Gastroesophageal sphincter (tissue), 4 donors: ENCODE measurements around the gene SETX. TPM values are rescaled to one million over a fixed set of nuclear protein-coding genes. Genes with fewer than 3 reads are reported as not detected.

Experiments used
- ATAC-seq: fragments of 150-250 bp; one replicate; pipeline ENCODE4 v1.9.1; 2016; ENCODE audit warnings: mild to moderate bottlenecking, moderate library complexity
- H3K27ac ChIP-seq, 4 donors: fragments of 200-600 bp; sonication (generic) in 3 of 4; 1 replicate in 3 of 4; 2 replicates in 1 of 4; pipeline ENCODE4 v1.5.1; 2016 to 2019
- H3K27me3 ChIP-seq: fragments of 200-600 bp; sonication (generic); one replicate; pipeline ENCODE4 v1.5.1; 2019
- H3K36me3 ChIP-seq, 2 donors: fragments of 200-600 bp; sonication (generic); one replicate each; pipeline ENCODE4 v1.5.1; 2019; ENCODE audit warnings: control low read depth in 1 of 2
- H3K4me1 ChIP-seq, 3 donors: fragments of 200-600 bp; sonication (generic); 1 replicate in 2 of 3; 2 replicates in 1 of 3; pipeline ENCODE4 v1.5.1; 2016 to 2019; ENCODE audit warnings: control low read depth in 2 of 3
- H3K4me3 ChIP-seq, 2 donors: fragments of 200-600 bp; sonication (generic); one replicate each; pipeline ENCODE4 v1.5.1; 2019; ENCODE audit warnings: mild to moderate bottlenecking in 1 of 2, moderate library complexity in 1 of 2
- H3K9me3 ChIP-seq, 3 donors: fragments of 200-600 bp; sonication (generic); one replicate each; pipeline ENCODE4 v1.5.1; 2017 to 2019; ENCODE audit warnings: control low read depth in 2 of 3
- EP300 ChIP-seq: sonication (generic); formaldehyde crosslinking; IDR thresholded peaks from one replicate; pipeline ENCODE4 v1.6.1; 2017; ENCODE audit warnings: antibody characterized with exemption, mild to moderate bottlenecking
- POLR2A ChIP-seq, 2 donors: fragments of 450-650 bp; IDR thresholded peaks; one replicate each; pipeline ENCODE4 v1.6.1; 2017; ENCODE audit warnings: antibody characterized with exemption in 2 of 2, mild to moderate bottlenecking in 2 of 2, moderate library complexity in 1 of 2
- POLR2AphosphoS5 ChIP-seq: sonication (generic); formaldehyde crosslinking; IDR thresholded peaks from one replicate; pipeline ENCODE4 v1.6.1; 2017; ENCODE audit warnings: antibody characterized with exemption
- WGBS, 2 donors: methylation state at CpG; one replicate each; pipeline ENCODE4 v1.1.5; 2018; ENCODE audit warnings: low coverage in 1 of 2; 5-methylcytosine and 5-hydroxymethylcytosine counted together
- total RNA-seq, 4 donors: library from RNA; depleted of rRNA; stranded (reverse); fragments of >200 nt; gene quantifications; one replicate each; pipeline ENCODE4 v1.1.0, GENCODE V29; 2016
- TF ChIP-seq, protein P1 (sequence below), 4 experiments: fragments of 200-600 bp in 2 of 4; fragments of 450-650 bp in 2 of 4; sonication (generic) in 1 of 4; IDR thresholded peaks; one replicate each; pipeline ENCODE4 v1.5.1; 2017 to 2019; ENCODE audit warnings: antibody characterized with exemption in 4 of 4, mild to moderate bottlenecking in 2 of 4, moderate library complexity in 2 of 4

Gene SETX, protein sequence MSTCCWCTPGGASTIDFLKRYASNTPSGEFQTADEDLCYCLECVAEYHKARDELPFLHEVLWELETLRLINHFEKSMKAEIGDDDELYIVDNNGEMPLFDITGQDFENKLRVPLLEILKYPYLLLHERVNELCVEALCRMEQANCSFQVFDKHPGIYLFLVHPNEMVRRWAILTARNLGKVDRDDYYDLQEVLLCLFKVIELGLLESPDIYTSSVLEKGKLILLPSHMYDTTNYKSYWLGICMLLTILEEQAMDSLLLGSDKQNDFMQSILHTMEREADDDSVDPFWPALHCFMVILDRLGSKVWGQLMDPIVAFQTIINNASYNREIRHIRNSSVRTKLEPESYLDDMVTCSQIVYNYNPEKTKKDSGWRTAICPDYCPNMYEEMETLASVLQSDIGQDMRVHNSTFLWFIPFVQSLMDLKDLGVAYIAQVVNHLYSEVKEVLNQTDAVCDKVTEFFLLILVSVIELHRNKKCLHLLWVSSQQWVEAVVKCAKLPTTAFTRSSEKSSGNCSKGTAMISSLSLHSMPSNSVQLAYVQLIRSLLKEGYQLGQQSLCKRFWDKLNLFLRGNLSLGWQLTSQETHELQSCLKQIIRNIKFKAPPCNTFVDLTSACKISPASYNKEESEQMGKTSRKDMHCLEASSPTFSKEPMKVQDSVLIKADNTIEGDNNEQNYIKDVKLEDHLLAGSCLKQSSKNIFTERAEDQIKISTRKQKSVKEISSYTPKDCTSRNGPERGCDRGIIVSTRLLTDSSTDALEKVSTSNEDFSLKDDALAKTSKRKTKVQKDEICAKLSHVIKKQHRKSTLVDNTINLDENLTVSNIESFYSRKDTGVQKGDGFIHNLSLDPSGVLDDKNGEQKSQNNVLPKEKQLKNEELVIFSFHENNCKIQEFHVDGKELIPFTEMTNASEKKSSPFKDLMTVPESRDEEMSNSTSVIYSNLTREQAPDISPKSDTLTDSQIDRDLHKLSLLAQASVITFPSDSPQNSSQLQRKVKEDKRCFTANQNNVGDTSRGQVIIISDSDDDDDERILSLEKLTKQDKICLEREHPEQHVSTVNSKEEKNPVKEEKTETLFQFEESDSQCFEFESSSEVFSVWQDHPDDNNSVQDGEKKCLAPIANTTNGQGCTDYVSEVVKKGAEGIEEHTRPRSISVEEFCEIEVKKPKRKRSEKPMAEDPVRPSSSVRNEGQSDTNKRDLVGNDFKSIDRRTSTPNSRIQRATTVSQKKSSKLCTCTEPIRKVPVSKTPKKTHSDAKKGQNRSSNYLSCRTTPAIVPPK (N-terminal part only)
- total RNA-seq = 10 to 100 TPM; 45.7 to 67.1 (median 53.5) TPM

DNA sequence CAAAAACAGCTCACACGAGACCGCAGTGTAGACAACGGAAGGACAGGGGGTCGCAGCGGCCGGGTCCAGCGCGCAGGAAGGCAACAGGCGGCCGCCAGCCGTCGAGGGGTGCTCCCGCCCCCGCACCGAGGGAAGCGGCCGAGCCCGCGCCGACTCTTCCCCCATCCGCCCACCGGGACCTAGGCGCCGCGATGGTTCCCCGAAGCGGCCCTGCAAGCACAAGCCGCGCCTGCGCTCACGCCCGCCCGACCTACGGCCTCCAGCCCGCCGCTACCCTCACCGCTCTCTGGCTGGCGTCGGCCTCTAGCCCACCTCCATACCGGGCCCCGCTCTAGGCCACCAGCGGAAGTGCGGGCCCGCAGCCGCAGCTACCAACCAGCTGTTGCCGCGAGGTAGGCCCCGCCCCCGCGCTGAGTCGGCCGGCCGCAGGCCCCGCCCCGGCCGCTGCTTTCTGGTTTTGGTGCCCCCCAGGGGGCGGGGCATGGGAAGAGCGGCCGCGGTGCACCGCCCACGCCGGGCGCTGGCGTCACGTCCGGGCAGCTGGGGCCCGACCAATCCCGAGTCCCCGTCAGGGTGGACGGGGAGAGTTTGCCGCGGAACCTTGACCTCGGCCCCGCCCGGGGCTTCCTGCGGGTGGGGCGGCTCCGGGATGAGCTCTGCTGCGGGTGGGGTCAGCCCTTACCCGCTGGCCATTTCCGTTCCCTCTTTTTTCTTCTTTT lies at the start of gene SETX:
TSS of gene SETX (minus strand) at position 350 of the 719 bp plus-strand sequence. CDS start 5,558 bp downstream, outside the sequence.
- H3K9me3 ChIP-seq = no peaks in the 10 kb centered on the region
- peak within 1 kb of the TSS; percentile 73 to 91 for H3K4me3 ChIP-seq
- H3K27me3 ChIP-seq = no peaks in the 10 kb centered on the region
- peak; percentile 99 for ATAC-seq
- WGBS, 2 donors = 0% methylated on average over 8 of the region's 82 CpGs; no CpG with 5 or more reads in 1 of the 2 donors
- peak within 1 kb of the TSS; percentile 84 to 98 (median 96) for H3K27ac ChIP-seq
- TF ChIP-seq EP300 (no peak), POLR2A (IDR thresholded peaks at IDR 0.05) (peak; percentile 93), POLR2AphosphoS5 (peak; percentile 93)
- TF ChIP-seq, protein P1, sequence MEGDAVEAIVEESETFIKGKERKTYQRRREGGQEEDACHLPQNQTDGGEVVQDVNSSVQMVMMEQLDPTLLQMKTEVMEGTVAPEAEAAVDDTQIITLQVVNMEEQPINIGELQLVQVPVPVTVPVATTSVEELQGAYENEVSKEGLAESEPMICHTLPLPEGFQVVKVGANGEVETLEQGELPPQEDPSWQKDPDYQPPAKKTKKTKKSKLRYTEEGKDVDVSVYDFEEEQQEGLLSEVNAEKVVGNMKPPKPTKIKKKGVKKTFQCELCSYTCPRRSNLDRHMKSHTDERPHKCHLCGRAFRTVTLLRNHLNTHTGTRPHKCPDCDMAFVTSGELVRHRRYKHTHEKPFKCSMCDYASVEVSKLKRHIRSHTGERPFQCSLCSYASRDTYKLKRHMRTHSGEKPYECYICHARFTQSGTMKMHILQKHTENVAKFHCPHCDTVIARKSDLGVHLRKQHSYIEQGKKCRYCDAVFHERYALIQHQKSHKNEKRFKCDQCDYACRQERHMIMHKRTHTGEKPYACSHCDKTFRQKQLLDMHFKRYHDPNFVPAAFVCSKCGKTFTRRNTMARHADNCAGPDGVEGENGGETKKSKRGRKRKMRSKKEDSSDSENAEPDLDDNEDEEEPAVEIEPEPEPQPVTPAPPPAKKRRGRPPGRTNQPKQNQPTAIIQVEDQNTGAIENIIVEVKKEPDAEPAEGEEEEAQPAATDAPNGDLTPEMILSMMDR (IDR thresholded peaks at IDR 0.05) = peak in 3 of 4 experiments; percentile 14 to 31 (median 28)
- H3K4me1 ChIP-seq = peaks cover 0 to 42% (median 19%) of the 10 kb centered on the region in 3 donors
- peaks cover 0 to 33% of the 10 kb centered on the region in 2 donors for H3K36me3 ChIP-seq

DNA sequence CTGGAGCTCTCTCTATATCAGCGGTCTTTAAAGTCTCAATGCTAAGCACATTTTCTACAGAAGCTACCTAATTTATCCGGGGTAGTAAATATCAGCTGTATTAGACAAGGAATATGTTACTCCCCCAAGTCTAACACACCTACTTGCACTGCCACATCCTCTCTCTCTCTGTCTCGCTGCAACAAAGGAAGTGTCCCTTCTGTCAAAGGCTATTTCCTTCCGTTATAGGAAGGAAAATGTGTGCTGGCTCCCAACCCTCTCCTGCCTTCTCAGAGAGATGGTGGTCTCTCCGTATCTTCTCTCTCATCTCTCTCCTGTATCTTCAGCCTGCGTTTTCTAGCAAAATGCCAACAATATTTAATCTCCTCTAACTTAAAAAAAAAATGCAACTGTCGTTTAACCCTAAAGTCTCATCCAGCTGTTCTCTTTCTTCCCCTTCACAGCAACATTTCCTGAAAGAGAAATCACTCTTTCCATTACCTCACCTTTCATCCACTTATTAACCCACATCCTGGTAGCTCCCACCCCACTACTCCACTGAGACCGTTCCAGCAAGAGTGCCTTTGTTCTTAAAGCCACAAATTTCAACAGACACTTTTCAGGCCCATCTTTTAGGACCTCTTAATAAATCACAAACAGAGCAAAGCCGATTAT lies 49.6 kb upstream of the SETX start:
- no peaks in the 10 kb centered on the region for H3K9me3 ChIP-seq
- WGBS, 2 donors = 48 to 55% methylated on average over 9 of the region's 9 CpGs
- peaks cover 0 to 45% of the 10 kb centered on the region in 2 donors for H3K36me3 ChIP-seq
- peaks cover 0 to 30% (median 14%) of the 10 kb centered on the region in 3 donors for H3K4me1 ChIP-seq
- H3K27me3 ChIP-seq = peaks cover 3% of the 10 kb centered on the region
- H3K4me3 ChIP-seq = no peak overlapping the region
- ATAC-seq = no peak
- H3K27ac ChIP-seq = no peak overlapping the region
- TF ChIP-seq, protein P1 (IDR thresholded peaks at IDR 0.05) = no peak
- TF ChIP-seq POLR2AphosphoS5 = no peak
- TF ChIP-seq POLR2A (IDR thresholded peaks at IDR 0.05) = no peak
- TF ChIP-seq EP300 = no peak

DNA sequence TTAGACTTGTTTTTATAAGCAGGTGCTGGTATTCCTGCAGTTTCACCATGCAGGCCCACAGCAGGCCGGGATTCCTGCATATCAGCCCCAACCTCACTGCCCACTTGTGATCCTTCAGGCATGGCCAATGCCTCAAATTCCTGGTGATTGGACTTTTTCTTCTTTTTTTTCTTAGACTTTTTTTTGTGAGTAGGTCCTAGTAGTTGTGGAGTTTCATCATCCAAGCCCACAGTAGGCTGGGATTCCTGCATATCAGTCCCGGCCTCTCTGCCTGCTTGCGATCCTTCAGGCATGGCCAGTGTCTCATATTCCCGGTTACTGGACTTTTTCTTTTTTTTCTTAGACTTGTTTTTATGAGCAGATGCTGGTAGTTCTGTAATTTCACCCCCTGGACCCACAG lies 47.0 kb upstream of the SETX start:
- no peak for ATAC-seq
- peaks cover 0 to 24% (median 10%) of the 10 kb centered on the region in 3 donors for H3K4me1 ChIP-seq
- no peaks in the 10 kb centered on the region for H3K9me3 ChIP-seq
- H3K27ac ChIP-seq = no peak overlapping the region
- peaks cover 0 to 71% of the 10 kb centered on the region in 2 donors for H3K36me3 ChIP-seq
- TF ChIP-seq EP300 = no peak
- TF ChIP-seq, protein P1 (IDR thresholded peaks at IDR 0.05) = no peak
- no peak for TF ChIP-seq POLR2A (IDR thresholded peaks at IDR 0.05)
- TF ChIP-seq POLR2AphosphoS5 = no peak
- H3K27me3 ChIP-seq = no peaks in the 10 kb centered on the region
- no peak overlapping the region for H3K4me3 ChIP-seq
- WGBS, 2 donors = 83 to 91% methylated on average over 4 of the region's 4 CpGs

DNA sequence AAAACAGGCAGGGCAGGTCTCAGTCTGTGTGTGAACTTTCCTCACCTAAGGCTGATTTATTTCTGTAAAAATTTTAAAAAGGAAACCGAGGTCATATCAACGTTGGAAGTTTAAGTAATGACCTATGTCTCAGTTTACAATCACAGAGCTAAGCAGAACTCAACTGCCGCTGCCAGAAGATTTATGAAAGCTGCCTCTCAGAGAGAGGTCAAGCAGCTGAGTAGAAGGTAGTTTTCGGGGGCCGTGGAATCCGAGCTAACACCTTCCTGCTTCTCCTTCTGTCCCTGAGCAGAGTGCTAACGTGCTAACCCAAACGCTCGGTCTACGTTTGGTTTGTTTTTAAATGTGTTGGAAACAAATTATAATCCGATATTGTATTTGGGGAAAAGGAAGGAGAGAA lies 40.8 kb upstream of the SETX start:
- ATAC-seq = no peak
- H3K36me3 ChIP-seq = peaks cover 0 to 99% of the 10 kb centered on the region in 2 donors
- WGBS, 2 donors = 70 to 86% methylated on average over 9 to 11 of the region's 11 CpGs

More for the DNA sequence above, 40.8 kb upstream of the SETX start:
- no peaks in the 10 kb centered on the region for H3K27me3 ChIP-seq
- H3K9me3 ChIP-seq = no peaks in the 10 kb centered on the region
- H3K4me3 ChIP-seq = no peak overlapping the region
- H3K27ac ChIP-seq = no peak overlapping the region
- TF ChIP-seq, protein P1 (IDR thresholded peaks at IDR 0.05) = no peak
- no peak for TF ChIP-seq POLR2A (IDR thresholded peaks at IDR 0.05)
- no peak for TF ChIP-seq POLR2AphosphoS5
- TF ChIP-seq EP300 = no peak
- no peaks in the 10 kb centered on the region for H3K4me1 ChIP-seq
